ENCODE measurements around the gene TMEM131. TPM values are rescaled to one million over a fixed set of nuclear protein-coding genes. Genes with fewer than 3 reads are reported as not detected.

The TMEM131 gene
- total RNA-seq, 1 experiment from 2014 or later = 28.9 TPM

DNA sequence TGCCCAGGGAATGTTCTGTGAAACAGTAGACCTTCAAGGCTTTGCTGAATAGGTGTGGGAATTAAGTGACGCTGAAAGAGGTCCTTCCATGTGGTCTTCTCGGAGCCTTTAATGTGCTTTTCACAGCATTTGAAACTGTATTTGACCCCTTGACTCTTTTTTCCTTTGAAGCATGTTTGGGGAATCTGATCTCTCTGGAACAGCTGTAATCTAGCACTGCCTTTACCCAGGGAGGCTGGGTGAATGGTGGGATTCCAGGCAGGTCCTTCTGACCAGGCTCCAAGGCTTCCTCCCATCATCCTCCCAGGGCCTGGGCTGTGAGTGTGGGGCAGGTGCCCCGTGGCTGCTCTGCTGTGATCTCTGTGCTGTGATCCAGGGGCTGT, 278.1 kb downstream of the TMEM131 start:
- ChIA-PET CTCF (no interaction called here), POLR2A (ENCODE audit: low non-redundant PET) (no interaction called here)
- no peaks in the 10 kb centered on the region for H3K9me3 ChIP-seq (ENCODE audit: low read depth, low read length, poor library complexity, severe bottlenecking)
- no peak overlapping the region for H3K27ac ChIP-seq (ENCODE audit: low read depth, low read length, poor library complexity, severe bottlenecking)
- H3K27me3 ChIP-seq (replicated peaks; ENCODE audit: insufficient read depth, low read depth, low read length, poor library complexity) = no peaks in the 10 kb centered on the region
- no peaks in the 10 kb centered on the region for H3K36me3 ChIP-seq (ENCODE audit: insufficient read depth, low read length, poor library complexity, severe bottlenecking)
- intact Hi-C loops (cut with micrococcal nuclease; ENCODE audit: unreplicated experiment) = no loop called here
- no peaks in the 10 kb centered on the region for H3K4me1 ChIP-seq (ENCODE audit: insufficient read depth, low read length, poor library complexity, severe bottlenecking)
- BruUV-seq (replicated peaks) = no TSS peak
- DNase-seq (ENCODE audit: low spot score) = no peak
- TF ChIP-seq, protein P1, sequence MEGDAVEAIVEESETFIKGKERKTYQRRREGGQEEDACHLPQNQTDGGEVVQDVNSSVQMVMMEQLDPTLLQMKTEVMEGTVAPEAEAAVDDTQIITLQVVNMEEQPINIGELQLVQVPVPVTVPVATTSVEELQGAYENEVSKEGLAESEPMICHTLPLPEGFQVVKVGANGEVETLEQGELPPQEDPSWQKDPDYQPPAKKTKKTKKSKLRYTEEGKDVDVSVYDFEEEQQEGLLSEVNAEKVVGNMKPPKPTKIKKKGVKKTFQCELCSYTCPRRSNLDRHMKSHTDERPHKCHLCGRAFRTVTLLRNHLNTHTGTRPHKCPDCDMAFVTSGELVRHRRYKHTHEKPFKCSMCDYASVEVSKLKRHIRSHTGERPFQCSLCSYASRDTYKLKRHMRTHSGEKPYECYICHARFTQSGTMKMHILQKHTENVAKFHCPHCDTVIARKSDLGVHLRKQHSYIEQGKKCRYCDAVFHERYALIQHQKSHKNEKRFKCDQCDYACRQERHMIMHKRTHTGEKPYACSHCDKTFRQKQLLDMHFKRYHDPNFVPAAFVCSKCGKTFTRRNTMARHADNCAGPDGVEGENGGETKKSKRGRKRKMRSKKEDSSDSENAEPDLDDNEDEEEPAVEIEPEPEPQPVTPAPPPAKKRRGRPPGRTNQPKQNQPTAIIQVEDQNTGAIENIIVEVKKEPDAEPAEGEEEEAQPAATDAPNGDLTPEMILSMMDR (conservative IDR thresholded peaks at IDR 0.05; ENCODE audit: low read depth, low read length) = no peak
- TF ChIP-seq EZH2 (IDR thresholded peaks at IDR 0.05; ENCODE audit: borderline replicate concordance, low read depth, low read length, poor library complexity, severe bottlenecking) = no peak
- no peak overlapping the region for H3K4me3 ChIP-seq (ENCODE audit: low read depth, low read length, poor library complexity, severe bottlenecking)

DNA sequence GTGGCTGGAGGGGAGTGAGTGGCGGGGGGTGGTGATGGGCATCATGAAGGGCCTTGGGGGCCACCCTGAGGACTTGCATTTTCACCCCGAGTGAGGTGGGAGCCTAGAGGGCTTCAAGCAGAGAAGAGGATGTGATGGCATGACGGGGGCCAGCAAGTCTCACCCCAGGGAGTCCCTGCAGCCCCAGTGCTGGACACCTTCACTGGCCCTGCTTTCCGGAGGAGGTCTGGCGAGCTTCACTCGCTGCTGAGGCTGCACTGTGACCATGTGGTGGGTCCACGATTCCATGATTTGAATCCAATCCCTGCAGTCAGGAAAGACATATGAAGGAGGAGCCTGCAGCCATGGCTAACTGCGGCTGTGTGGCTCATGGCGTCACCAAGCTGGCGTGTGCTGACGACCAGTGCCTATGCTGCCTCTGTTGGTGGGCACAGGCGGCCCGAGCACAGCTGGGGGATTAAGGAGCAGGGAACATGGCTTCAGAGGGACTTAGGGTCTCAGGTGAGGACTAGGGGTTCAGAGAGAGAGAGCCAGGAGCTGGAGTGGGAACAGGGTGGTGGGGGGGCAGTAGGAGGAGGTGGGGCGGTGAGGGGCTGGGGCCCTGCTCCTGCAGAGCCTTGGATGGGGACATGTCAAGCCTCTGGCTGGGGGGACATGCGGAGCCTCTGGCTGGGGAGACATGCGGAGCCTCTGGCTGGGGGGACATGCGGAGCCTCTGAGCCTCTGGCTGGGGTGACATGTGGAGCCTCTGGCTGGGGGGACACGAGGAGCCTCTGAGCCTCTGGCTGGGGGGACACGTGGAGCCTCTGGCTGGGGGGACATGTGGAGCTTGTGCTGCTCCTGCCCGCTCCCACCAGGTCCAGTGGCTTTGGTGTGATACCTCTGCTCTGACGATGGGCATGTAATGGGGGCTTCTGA, 278.8 kb downstream of the TMEM131 start:
- Histone ChIP-seq H3K9me3 (ENCODE audit: low read depth, low read length, poor library complexity, severe bottlenecking) (no peaks in the 10 kb centered on the region), H3K27ac (ENCODE audit: low read depth, low read length, poor library complexity, severe bottlenecking) (no peak overlapping the region), H3K36me3 (ENCODE audit: insufficient read depth, low read length, poor library complexity, severe bottlenecking) (no peaks in the 10 kb centered on the region), H3K4me3 (ENCODE audit: low read depth, low read length, poor library complexity, severe bottlenecking) (no peak overlapping the region), H3K4me1 (ENCODE audit: insufficient read depth, low read length, poor library complexity, severe bottlenecking) (no peaks in the 10 kb centered on the region), H3K27me3 (replicated peaks; ENCODE audit: insufficient read depth, low read depth, low read length, poor library complexity) (no peaks in the 10 kb centered on the region)
- ChIA-PET POLR2A (ENCODE audit: low non-redundant PET) (no interaction called here), CTCF (no interaction called here)
- TF ChIP-seq, protein P1 (conservative IDR thresholded peaks at IDR 0.05; ENCODE audit: low read depth, low read length) = no peak
- TF ChIP-seq EZH2 (IDR thresholded peaks at IDR 0.05; ENCODE audit: borderline replicate concordance, low read depth, low read length, poor library complexity, severe bottlenecking) = no peak
- DNase-seq (ENCODE audit: low spot score) = no peak
- intact Hi-C loops (cut with micrococcal nuclease; ENCODE audit: unreplicated experiment) = no loop called here
- BruUV-seq (replicated peaks) = no TSS peak

DNA sequence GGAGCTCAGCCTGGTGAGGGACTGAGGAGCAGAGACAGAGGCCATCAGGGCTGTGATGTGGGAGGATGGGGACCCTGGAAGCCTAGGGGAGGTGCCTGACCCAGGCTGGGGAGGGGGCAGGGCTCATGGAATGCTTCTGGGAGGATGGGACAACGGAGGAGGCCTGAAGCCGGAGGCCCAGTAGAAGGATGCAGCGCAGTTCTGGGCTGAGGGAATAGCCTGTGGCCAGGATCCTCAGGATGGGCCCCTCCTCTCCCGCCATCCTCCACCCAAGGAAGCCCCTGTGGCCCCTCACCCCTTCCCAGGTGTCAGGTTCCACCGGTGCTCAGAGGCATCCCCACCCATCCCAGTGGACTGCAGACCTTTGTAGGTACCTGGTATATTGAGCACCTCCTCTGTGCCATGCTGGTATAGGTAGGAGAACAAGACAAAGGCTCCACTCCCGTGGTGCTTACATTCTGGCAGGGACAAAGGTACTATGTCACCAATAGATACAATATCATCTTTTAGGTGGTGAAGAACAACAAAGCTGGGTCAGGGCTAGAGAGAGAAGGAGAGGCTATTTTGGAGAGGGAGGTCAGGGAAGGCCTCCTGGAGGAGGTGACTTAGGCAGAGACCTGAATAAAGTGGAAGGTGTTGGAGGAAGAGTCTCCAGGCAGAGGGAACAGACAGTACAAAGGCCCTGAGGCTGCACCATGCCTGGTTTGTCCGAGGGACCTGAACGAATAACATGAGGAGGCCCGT, 279.6 kb downstream of the TMEM131 start:
- H3K36me3 ChIP-seq (ENCODE audit: insufficient read depth, low read length, poor library complexity, severe bottlenecking) = no peaks in the 10 kb centered on the region
- no peaks in the 10 kb centered on the region for H3K27me3 ChIP-seq (replicated peaks; ENCODE audit: insufficient read depth, low read depth, low read length, poor library complexity)
- no peaks in the 10 kb centered on the region for H3K4me1 ChIP-seq (ENCODE audit: insufficient read depth, low read length, poor library complexity, severe bottlenecking)
- POLR2A ChIA-PET (ENCODE audit: low non-redundant PET) = no interaction called here
- no TSS peak for BruUV-seq (replicated peaks)
- no peak overlapping the region for H3K4me3 ChIP-seq (ENCODE audit: low read depth, low read length, poor library complexity, severe bottlenecking)
- no peak for DNase-seq (ENCODE audit: low spot score)
- H3K27ac ChIP-seq (ENCODE audit: low read depth, low read length, poor library complexity, severe bottlenecking) = no peak overlapping the region
- intact Hi-C loops (cut with micrococcal nuclease; ENCODE audit: unreplicated experiment) = no loop called here
- no peaks in the 10 kb centered on the region for H3K9me3 ChIP-seq (ENCODE audit: low read depth, low read length, poor library complexity, severe bottlenecking)
- TF ChIP-seq, protein P1 (conservative IDR thresholded peaks at IDR 0.05; ENCODE audit: low read depth, low read length) = no peak
- no peak for TF ChIP-seq EZH2 (IDR thresholded peaks at IDR 0.05; ENCODE audit: borderline replicate concordance, low read depth, low read length, poor library complexity, severe bottlenecking)
- CTCF ChIA-PET = no interaction called here
